GM08714 (cell line): Measurements from ENCODE around the gene SPDYE2.
"Not testable (repeated sequence)": the region's sequence is repeated elsewhere in the genome, so short reads cannot be mapped to it uniquely, and the experiment has no call there.

Experiments
- H3K4me3 ChIP-seq: fragments of 200-500 bp; sonication (Bioruptor generic); 2 replicates; pipeline ENCODE4 v1.5.1; 2014; ENCODE audit warnings: mild to moderate bottlenecking, low read length, inconsistent platforms

The SPDYE2 gene

GRCh38 chr7:102550808-102551422, at the start of gene SPDYE2:
TSS of gene SPDYE2 (plus strand) at chr7:102551226. CDS start at chr7:102553256, 2,030 bp downstream.
- H3K4me3 ChIP-seq: not testable (repeated sequence)

DNA sequence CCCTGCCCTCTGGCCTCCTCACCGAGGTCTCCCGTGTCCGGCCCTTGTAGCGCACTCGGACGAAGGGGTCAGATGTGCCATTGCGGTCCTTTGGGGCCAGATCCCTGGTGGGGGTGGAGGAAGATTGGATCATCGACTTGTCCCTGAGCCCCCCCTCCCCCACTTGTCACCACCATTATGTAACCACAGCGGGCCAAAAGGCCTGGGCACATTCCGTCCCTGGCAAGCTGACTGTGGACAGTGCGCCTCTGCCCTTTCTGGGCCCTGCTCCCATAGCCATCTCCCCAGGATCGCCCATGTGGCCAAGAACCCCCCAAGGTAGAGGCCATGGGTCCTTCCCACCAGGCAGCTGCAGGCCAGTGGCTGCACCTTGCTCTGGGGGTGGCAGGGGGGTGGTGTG, 47.9 kb upstream of the SPDYE2 start:
- not testable (repeated sequence) for H3K4me3 ChIP-seq

- not testable (repeated sequence) for H3K4me3 ChIP-seq
Observed at GRCh38 chr7:102505298-102506185, 45.5 kb upstream of the SPDYE2 start.

GRCh38 chr7:102507410-102508088, 43.5 kb upstream of the SPDYE2 start:
- not testable (repeated sequence) for H3K4me3 ChIP-seq

- H3K4me3 ChIP-seq: not testable (repeated sequence)
Observed at GRCh38 chr7:102510575-102510974, 40.5 kb upstream of the SPDYE2 start.

GRCh38 chr7:102511860-102512522, 39.0 kb upstream of the SPDYE2 start:
- H3K4me3 ChIP-seq: not testable (repeated sequence)

DNA sequence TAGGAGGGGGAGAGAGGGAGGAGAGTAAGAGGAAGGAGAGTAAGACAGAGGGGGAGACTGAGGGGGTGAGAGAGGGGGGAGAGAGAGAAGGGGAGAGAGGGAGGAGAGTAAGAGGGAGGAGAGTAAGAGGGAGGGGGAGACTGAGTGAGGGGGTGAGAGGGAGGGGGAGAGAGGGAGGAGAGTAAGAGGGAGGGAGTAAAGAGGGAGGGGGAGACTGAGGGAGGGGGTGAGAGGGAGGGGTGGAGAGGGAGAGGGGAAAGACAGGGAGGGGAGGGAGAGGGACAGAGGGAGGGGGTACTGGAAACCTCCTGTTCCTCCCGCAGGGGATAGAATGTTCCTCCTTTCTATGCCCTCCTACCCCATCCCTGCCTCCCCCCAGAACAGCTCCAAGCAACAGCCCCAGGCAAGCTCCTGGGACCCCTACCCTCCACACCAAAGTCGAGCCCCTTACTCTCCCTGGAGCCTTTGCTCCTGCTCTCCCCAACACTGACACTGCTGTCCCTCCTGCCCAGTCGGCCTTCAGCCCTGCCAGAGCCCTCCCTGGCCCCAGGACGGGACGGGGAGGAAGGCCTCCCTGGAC, 38.3 kb upstream of the SPDYE2 start:
- H3K4me3 ChIP-seq: not testable (repeated sequence)

GRCh38 chr7:102514881-102515721, 35.9 kb upstream of the SPDYE2 start:
- not testable (repeated sequence) for H3K4me3 ChIP-seq

DNA sequence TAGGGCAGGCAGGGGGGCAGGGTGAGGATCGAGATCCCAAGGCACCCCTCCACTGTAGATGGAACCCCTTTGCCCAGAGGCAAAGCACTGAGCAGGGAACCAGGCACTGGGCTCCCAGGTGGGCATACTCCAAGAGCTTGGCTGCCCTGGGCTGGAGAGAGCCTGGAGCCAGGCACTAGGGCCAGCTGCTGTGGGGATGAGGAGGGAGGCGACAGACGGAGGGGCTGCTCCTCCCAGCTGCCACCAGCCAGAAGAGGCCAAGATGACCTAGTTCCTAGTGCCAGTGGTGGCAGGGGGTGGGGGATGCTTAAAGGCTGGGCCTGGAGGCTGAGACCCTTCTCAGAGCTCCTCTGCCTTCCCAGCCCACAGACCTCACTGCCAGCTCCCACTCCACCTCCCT, 35.1 kb upstream of the SPDYE2 start:
- not testable (repeated sequence) for H3K4me3 ChIP-seq

- H3K4me3 ChIP-seq: not testable (repeated sequence)
Observed at GRCh38 chr7:102516951-102517350, 34.1 kb upstream of the SPDYE2 start.

DNA sequence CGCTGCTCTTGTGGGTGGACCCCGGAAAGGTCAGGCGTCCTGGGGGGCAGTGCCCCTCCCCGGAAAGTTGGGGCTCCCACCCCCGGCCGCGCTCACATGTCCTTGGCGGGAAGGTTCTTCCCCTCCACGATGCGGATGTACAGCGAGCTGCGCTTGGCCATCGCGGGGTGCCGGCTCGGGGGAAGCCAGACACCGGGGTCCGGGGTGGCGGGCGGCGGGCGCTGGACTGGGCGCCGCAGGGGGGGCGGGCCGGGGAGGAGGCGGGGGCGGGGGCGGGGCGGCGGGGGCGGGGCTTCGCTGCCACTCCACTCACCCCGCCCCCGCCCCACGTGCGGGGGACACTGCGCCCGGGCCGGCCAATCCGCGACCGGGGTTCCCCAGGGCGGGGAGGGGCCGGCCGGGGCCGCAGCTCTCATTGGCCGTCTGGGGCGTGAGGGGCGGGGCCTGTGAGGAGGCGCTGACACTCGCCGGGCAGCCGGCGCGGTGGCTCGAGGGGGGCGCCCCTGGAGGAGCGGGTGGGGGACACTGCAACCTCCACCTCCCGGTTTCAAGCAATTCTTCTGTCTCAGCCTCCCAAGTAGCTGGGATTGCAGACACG, 33.4 kb upstream of the SPDYE2 start, which contains the start of gene RASA4B:
RASA4B (minus strand) TSS at position 228 of the 598 bp plus-strand sequence; CDS start at position 161, 67 bp downstream.
- not testable (repeated sequence) for H3K4me3 ChIP-seq

- H3K4me3 ChIP-seq: not testable (repeated sequence)
Observed at GRCh38 chr7:102520797-102521196, 30.2 kb upstream of the SPDYE2 start.

DNA sequence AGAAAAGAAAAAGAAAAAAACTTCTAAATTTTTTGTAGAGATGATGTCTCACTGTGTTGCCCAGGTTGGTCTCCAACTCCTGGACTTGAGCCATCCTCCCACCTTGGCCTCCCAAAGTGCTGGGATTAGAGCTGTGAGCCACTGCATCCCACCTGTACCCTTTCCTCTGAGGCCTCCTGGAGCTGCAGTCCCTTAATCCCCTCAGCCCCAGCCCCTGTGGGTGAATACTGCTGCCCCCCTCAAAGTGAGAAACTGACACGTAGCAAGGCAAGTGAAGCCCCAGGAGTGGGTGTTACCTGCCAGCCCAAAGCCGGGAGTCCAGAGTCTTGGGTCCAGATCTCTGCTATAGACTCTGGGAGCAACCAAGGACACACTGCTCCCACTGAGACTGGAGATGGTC, 26.2 kb upstream of the SPDYE2 start:
- H3K4me3 ChIP-seq: not testable (repeated sequence)

GRCh38 chr7:102527182-102527581, 23.8 kb upstream of the SPDYE2 start:
- H3K4me3 ChIP-seq: not testable (repeated sequence)

DNA sequence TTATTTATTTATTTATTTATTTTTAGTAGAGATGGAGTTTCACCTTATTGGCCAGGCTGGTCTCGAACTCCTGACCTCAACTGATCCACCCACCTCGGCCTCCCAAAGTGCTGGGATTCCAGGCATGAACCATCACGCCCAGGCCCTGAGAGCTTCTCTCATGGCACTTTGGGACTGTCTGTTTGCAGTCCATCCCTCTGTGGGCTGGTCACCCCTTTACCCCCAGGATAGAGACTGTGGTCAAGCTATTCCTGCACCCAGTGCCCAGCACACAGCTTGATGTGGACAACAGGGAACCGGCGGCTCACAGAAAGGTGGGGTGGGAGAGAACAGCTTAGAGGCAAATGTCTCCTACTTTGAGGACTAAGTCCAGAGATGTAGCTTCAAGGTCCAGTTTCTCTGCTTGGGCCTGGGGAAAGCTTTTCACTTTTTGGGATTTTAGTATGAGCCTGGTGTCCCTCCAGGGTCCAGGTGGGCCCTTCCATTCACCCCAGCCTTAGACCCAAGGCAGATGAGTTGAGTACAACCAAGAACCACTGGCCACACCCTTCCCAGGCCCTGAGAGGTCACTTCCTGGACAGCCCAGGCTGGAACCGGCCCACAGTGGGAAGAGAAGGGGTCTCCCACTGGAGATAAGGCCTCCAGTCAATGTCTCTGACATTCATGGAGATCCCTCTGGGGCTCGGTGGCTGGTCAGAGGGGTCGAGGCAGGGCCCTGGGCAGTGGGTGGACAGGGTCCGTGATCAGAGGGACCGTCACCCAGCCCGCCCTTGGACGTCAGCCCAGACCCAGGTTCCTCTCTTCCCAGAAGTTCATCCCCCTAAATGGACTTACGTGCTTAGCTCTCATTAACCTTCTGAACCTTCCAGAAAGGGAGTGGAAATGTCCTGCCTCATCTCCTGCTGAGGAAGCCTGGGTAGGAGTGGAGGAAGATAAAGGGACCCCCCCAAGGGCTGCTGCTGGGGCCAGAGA, 22.9 kb upstream of the SPDYE2 start:
- not testable (repeated sequence) for H3K4me3 ChIP-seq

DNA sequence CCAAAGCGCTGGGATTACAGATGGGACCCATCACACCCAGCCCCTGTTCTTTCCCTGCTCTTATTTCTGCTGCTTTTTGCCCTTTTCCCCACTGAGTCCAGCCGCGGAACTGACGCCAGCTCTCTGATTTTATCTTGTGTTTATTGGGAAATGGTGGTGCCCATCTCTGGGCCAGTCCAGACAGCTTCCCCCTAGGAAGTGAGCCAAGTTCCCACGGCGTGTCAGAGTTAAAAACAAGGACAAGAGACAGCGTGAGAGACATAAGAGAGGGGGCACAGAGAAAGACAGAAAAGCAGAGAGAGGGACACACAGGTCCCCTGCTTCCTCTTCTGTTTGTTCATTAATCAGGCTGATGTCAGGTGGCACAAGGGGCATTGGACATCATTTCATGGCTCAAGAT, 19.4 kb upstream of the SPDYE2 start:
- H3K4me3 ChIP-seq: not testable (repeated sequence)

GRCh38 chr7:102532127-102532526, 18.9 kb upstream of the SPDYE2 start:
- H3K4me3 ChIP-seq: not testable (repeated sequence)

GRCh38 chr7:102535062-102535615, 15.9 kb upstream of the SPDYE2 start:
- not testable (repeated sequence) for H3K4me3 ChIP-seq
